Measurements from ENCODE around the gene HNRNPH3.
"Not testable (repeated sequence)": the region's sequence is repeated elsewhere in the genome, so short reads cannot be mapped to it uniquely, and the experiment has no call there.

Gene HNRNPH3, protein sequence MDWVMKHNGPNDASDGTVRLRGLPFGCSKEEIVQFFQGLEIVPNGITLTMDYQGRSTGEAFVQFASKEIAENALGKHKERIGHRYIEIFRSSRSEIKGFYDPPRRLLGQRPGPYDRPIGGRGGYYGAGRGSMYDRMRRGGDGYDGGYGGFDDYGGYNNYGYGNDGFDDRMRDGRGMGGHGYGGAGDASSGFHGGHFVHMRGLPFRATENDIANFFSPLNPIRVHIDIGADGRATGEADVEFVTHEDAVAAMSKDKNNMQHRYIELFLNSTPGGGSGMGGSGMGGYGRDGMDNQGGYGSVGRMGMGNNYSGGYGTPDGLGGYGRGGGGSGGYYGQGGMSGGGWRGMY

DNA sequence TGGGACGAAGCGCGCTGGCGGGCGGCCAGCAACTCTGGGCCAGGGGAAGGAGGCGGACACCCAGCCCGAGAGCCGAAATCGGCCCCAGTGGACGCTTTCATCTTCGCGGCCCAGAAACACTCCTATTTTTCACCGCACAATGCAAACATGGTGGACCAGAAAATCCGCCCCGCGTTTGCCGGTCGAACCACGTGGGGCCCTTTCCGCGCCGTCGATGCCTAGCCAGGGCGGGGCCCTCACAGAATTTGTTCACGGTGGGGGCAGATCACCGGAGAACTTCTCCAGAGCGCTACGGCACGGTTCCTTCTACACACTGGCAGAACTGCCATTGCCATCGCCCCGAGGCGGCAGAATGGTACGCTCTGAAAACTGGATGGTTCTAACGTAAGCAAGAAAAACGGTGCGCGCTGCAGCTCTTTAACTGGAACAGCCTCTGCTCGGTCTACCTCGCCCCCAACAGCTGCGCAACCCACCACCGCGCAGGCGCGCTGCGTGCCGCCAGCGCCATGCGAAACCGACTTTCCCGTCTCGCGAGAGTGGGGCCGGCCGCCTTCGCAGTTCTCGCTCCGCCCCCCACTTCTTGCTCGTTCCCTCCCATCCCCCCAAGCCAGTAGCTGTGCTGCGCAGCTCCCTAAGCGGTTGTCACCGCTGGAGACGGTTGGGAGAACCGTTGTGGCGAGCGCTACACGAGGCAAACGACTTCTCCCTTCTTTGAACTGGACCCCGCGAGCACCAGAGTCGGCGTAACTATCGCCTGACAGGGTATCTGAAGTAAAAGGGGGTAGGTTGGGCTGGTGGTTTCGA, at the start of gene HNRNPH3:
TSS of gene HNRNPH3 (plus strand) at position 610 of the 804 bp plus-strand sequence. CDS start 5,158 bp downstream, outside the sequence.
- DNase-seq: peak; percentile 98

DNA sequence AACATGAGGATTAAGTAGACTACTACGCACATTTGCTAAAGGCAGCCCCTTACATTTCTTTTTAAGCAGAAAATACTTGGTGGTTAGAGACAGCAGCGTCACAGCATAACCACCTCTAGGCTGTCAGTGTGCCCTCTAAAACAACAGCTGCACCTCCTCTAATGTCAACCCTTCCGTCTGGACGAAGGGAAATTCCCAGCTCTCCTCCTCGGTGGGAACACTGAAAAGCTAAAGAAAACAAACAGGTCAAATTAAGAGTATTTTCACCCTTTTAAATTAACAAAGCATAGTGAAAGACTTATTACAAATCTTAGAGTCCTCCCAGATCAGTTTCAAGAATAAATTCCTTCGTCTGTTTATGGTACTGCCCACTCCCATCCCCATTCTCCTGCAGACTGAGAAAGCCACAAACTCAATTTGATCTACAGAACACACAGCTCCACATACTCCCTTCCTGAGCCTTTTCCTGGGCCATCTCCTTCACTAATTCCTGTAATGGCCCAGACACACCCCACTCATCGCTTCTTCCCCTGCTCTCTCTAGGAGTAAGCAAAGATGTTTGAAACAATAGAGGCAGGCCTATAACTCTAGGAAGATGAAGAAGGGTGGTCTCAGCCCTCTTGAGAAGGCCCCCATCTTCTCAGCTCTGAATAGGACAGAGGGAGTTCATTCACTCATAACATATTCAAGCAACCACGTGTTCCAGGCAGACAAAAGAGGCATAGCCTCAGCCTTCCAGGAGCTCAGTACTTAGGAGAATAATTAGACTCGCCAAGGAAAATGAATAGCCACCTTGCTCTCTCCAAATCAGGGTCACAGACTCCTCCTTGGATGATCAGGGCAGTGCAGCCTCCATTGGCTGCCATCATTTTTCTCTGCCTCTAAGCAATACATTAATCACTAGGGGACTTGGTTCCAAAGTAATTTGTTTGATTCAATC, 47.5 kb upstream of the HNRNPH3 start:
- no peak for DNase-seq

DNA sequence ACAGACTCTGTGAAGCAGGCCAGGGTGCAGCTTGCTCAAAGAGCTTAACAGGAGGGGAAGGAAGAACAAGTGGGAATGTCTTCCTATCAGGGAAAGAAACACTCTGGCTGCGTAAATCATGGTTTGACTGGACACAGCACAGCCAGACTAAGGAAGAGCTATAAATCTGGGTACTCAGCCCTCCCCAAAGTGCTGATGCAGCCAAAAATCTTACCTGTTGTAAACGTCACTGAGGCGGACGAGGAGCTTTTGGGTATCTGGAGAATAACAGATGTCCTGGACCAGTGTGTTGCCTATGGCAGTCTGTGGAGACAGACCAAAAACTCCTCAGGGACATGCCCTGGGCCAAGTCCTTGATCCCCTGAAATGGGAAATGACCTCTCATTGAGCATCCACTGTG, 43.1 kb upstream of the HNRNPH3 start:
- DNase-seq: no peak

DNA sequence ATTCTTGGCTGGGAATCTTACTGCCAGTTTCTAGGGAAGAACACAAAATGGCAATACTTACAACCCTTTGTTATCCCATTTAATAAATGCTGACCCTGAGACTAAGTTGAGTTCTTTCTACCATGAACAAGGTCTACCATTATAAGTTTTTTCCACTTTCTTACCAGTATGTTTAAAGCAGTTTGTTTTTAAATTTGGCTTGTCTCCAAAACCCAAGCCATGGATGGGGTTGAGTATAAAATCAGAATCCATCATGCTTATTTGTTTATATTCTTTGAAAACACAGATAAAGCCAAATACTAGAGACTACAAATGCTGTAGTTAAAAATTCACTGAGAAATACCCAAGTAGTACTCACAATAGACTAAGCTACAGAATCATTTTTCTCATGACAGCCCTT, 41.1 kb upstream of the HNRNPH3 start:
- no peak for DNase-seq

DNA sequence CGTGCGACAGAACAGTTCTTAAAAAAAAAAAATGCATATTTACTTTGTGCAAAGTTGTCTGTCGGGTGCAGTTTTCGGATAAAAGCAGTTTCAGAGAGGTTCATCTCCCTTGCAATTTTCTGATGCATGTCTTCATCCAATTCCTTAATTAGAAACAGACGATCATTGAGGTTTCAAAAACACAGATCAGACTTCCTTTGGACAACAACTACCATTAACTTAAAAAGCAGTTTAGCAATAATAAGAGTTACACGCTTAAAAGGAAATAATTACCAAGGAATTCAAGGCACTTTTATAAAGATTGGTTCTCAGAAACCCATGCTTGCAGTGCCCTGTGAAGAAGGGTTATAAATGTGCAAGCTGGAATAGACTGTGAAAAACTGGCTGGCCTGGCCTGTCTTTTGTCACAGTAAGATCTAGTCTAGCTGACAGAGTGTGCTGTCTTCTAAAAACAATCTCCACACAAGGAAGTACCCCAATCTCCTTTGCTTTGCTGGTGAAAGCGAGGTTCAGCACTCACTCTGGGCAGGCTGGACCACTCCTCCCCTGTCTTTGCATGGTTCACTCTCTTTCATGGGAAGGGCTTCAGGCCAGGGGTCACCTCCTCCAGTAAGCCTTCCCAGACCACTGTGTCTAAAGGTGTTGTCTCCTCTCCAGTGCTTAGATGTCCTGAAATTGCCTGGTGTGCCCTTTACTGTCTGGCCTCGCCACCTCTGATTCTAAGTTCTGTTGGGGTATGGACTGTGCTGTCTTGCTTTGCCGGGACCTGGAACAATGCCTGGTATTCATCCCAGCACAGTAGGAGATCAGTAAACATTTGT, 34.8 kb upstream of the HNRNPH3 start:
- DNase-seq: no peak

DNA sequence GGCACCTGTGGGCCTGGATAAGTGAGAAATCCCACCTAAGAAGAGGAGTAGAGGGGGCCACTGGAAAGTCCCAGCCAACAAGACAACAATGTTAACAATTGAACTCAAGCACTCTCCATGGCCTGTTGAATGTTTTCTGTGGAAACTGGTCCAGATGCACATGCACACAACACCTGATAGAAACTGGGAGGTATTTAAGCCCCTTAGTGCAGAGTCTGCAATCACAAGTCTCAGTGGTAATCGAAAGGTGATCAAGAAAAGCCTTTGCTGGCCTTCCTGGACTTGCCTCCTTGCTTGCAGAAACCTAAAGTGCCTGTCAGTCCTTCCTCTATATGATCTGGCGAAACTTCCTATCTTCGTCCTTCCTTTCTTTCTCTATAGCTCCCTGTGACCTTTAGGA, 30.6 kb upstream of the HNRNPH3 start:
- no peak for DNase-seq

DNA sequence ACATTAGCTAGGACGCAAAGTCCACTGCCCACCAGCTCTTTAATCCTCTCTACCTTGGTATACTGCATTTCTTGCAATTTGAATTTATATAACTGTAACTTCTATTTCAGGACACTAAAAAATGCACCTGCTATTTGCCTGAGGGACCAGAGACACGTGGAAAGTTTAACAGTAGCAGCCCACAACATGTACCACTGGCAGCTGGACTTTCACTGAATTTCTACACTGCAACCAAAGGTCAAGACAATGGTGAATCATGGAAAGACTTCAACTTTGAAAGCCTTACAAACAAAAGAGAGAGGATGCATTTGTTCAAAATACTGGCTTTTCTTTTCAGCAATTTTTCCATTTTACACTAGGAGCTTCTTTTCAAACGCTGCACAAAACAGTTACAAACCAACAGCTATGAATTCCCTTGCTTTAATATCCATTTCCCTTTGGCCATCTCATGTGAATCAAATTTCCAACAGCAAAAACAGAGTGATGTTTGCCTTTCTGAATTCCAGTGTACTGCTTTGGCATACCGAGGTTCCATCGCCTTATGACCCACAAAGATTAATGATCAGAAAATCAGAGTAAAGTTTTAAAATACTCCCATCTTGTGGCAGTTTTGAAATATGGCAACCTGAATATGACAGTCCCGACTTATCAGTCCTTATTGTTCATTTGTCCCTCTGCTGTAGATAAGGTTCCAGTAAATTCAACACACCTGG, 29.9 kb upstream of the HNRNPH3 start:
- peak; percentile 31 for DNase-seq

DNA sequence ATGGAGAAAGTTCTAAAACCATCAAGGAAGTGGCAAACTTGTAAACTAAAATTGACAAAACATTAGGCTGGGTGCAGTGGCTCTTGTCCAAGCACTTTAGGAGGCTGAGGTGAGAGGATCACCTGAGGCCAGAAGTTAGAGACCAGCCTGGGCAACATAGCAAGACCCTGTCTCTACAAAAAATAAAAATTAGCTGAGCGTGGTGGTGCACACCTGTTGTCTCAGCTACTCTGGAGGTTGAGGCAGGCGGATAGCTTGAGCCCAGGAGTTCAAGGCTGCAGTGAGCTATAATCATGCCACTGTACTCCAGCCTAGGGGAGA, 29.4 kb upstream of the HNRNPH3 start:
- DNase-seq: no peak

DNA sequence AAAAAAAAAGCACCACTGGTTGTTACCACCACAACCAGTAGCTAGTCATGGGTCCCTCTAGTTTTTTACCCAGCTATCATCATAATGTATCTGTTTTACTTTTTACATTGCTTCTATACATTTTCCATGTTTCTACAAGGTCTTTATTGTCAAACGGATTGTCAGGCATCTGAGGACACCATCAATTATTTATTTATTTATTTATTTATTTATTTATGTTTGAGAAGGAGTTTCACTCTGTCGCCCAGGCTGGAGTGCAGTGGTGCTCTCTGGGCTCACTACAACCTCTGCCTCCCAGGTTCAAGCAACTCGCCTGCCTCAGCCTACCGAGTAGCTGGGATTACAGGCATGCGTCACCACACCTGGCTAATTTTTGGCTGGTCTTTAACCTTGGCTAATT, 29.0 kb upstream of the HNRNPH3 start:
- no peak for DNase-seq

DNA sequence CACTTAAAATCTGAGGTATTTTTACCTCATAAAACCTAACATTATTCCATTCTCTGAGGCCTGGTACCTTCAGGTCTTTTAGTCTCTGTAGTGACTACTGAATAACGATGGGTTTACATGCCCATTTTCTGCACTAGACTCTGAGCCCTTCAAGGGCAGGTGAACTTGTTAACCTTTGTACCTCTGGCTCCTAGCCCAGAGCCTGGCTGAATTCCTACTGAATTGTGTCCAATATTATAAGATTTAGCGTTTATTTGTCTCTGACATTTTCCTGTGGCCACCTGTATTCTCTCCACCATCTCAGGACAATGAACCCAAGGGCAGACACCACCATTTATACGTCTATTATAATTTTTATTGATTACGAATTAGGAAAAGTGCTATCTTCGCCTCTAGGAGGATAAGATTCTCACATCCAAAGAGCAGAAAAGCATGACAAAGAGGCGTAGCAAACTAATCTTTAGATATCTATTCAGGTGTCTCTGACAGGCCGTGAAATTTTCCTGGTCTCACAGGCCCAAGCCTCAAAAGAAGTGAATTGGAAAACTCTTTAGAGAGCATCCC, 27.9 kb upstream of the HNRNPH3 start:
- DNase-seq: no peak

DNA sequence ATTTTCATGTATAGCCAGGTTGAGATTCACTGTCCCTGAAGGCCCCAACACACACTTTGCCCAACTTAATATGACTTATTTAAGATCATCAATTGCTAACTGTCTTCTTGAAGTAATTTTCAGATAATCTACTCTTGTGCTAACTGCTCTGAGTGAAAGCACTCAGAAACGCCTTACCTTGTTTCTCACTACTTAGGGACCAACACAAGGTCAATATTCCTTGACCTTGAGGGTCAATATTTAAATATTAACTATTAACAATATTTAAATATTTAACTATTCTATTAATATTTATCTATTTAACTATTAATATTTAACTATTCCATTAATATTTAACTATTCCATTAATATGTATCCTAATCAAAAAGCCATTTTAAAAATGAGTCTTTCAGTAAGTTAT, 26.0 kb upstream of the HNRNPH3 start:
- DNase-seq: no peak

DNA sequence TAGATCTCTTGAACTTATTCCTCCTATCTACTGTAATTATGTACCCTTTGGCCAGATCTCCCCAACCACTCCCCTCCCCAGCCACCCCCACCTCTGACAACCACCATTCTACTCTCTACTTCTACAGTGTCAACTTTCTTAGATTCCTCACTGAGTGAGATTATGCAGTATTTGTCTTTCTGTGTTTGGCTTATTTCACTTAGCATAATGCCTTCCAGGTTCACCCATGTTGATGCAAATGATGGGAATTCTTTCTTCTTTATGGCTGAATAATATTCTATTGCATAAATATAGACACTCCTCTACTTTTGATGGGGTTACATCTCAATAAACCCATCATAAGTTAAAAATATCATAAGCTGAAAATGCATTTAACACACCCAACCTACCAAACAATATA, 21.3 kb upstream of the HNRNPH3 start:
- DNase-seq: no peak

DNA sequence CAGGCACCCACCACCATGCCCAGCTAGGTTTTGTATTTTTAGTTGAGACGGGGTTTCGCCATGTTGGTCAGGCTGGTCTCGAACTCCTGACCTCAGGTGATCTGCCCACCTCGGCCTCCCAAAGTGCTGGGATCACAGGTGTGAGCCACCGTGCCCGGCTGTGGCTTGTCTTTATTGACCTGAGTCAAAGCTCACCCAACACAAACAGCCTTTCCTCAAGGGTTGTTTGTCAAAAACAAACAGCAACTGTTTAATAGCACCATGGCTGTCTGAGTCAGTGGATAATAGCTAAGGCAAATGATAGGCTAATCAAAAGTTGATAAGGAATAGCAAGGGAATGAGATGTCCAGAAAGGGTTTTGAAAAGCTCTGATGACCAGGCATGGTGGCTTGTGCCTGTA, 16.9 kb upstream of the HNRNPH3 start:
- DNase-seq: not testable (repeated sequence)

DNA sequence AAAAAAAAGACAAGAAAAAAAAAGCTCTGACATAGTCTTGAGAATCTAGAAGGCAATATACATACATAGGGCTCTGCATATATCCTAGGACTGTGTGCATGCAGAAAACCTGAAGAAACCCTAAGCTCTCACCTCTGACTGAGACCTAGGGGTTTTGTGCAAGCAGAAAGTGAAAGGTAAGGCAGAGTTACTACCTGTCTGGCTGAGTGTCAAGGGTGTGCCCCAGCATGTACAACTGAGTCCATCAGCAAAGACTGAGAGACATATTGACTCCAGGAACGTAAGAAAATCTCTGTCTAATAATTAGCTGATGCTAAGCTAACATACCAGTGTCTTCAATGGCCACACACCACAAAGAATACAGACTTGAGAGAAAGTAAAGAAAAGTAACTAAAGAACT, 16.3 kb upstream of the HNRNPH3 start:
- no peak for DNase-seq

DNA sequence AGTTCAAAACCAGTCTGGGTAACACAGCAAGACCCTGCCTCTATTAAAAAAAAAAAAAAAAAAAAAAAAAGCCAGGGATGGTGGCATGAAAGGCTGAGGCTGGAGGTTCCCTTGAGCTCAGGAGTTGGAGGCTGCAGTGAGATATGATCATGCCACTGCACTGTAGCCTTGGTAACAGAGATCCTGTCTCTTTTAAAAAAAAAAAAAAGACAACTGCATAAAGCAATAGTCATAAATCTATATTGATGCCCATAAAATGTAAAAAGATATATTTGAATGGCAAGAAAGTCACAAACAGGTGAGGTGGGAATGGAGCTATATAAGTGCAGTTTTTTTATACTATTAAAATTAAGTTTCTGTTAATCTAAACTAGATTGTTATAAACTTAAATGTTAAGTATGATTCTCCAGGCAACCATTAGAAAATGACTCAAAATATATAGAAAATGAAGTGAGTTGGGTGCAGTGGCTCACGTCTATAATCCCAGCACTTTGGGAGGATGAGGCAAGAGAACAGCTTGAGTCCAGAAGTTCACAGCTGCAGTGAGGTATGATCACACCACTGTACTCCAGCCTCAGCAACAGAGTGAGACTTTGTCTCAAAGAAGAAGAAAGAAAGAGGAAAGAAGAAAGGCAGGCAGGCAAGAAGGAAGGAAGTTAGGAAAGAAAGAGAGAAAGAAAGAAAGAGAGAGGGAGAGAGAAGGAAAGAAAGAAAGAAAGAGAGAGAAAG, 13.4 kb upstream of the HNRNPH3 start:
- DNase-seq: no peak

DNA sequence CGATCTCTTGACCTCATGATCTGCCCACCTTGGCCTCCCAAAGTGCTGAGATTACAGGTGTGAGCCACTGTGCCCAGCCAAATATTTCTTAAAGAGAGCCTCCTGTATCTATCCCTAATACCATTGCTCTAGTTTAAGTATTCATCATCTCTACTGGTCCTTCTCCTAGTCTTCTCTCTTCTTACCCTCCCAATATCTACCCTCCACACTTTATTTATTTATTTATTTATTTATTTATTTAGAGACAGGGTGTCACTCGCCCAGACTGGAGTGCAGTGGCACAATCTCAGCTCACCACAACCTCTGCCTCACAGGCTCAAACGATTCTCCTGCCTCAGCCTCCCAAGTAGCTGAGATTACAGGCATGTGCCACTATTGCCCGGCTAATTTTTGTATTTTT, 7.5 kb upstream of the HNRNPH3 start:
- DNase-seq: not testable (repeated sequence)

DNA sequence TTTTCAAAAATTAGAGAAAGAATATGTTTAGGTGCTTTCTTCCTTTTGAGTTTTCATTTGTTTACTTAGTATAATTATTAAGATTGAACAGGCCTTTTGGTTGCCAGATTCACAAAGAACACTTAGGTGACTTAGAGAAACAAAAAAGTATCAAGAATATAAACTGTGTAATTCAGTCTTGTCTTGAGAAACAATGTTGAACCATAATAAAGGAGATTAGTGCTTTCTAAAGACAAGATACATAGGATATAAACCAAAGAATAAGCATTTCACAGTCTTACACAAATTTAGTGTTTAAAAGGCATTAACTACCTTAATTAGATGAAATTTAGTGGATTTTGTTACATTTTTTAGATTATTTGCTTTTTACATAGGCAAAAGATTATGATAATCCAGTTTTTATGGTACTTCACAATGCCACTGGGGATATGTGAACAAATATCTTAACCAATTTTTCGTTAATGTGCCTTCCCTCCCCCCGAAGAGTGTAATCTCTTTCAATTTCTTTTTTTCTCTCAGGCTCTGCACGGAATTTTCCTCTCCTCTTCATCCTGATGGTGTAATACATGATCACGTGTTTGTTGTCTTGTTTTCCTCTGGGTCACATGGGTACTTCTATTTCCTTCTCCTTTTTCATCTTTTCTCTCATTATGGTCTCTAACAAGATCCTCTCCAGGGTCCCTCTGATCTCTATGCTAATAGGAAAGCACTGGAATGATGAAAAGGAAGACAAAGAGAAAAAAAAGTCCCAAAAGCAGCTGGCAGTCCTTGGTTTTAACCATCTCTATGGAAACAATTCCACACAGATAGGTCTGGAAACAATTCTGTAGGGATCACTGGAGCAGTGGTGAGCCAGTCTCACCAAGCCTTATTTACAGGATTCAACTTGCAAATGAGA, 3.7 kb upstream of the HNRNPH3 start:
- DNase-seq: peak; percentile 41

DNA sequence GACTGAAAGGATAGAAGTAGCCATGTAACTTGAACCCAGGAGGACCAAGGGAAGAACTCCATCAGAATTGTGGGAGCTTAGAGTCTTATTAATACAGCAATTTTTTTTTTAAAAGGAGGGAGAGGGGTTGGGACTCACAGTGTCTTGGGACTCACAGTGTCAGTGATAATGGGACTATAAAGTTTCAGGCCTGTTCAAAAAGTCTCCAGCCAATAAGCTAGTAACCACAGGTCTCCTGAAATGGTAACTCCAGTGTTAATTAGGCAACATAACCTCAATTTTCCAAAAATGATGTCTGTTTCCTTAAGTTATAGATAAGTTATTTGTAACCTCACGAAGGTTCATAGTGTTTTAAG, 2.4 kb upstream of the HNRNPH3 start:
- DNase-seq: no peak

DNA sequence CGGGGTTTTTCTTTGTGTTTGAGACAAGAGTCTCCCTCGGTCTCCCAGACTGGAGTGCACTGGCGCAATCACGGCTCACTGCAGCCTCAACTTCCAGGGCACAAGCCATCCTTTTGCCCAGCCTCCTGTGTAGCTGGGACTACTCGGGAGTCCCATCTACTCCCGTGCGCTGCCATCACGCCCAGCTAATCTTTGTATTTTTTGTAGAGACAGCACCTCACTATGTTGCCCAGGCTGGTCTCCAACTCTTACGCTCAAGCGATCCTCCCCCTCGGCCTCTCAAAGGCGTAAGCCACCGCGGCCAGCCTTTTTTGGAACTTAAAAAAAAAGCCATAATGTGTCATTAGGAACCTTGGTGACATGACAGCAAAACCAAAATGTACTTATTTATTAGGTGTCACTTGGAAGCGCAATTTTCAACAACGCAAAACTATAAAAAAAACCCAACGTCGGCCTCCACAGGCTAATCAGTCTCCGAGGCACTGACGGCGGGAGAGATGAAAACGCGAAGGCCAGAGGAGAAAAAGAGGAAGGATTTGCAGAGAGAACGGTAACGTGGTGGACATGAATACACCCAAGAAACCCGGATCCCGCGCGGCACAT, 911 bp upstream of the HNRNPH3 start:
- DNase-seq: peak; percentile 22
